NCI-H1105 treated with DMSO at 0.1 percent for 48 hours (cell line): ENCODE data around the gene TMEM117.
"Not testable (repeated sequence)": the region's sequence is repeated elsewhere in the genome, so short reads cannot be mapped to it uniquely, and the experiment has no call there.

Source experiments
- DNase-seq: peaks from one replicate; lab custom pipeline; 2025; lab: John Stamatoyannopoulos, UW

TMEM117 gene

GRCh38 chr12:44025499-44025898 is 189.6 kb downstream of the TMEM117 start:
- no peak for DNase-seq

GRCh38 chr12:44026046-44026445 is 190.2 kb downstream of the TMEM117 start:
- no peak for DNase-seq

GRCh38 chr12:44026926-44027325 is 191.0 kb downstream of the TMEM117 start:
- not testable (repeated sequence) for DNase-seq

GRCh38 chr12:44029194-44029593 is 193.3 kb downstream of the TMEM117 start:
- no peak for DNase-seq

- no peak for DNase-seq
Observed at GRCh38 chr12:44031472-44032185, 195.7 kb downstream of the TMEM117 start.

GRCh38 chr12:44034906-44035305 is 199.0 kb downstream of the TMEM117 start:
- no peak for DNase-seq

- no peak for DNase-seq
Observed at GRCh38 chr12:44036875-44037443, 201.1 kb downstream of the TMEM117 start.

GRCh38 chr12:44038411-44038810 is 202.5 kb downstream of the TMEM117 start:
- DNase-seq: no peak

GRCh38 chr12:44044491-44044890 is 208.6 kb downstream of the TMEM117 start:
- not testable (repeated sequence) for DNase-seq

- DNase-seq: no peak
Observed at GRCh38 chr12:44046732-44047417, 211.0 kb downstream of the TMEM117 start.

GRCh38 chr12:44052554-44052953 is 216.7 kb downstream of the TMEM117 start:
- DNase-seq: no peak

- DNase-seq: no peak
Observed at GRCh38 chr12:44053549-44054127, 217.8 kb downstream of the TMEM117 start.

- DNase-seq: no peak
Observed at GRCh38 chr12:44054281-44054680, 218.4 kb downstream of the TMEM117 start.

GRCh38 chr12:44058366-44058765 is 222.5 kb downstream of the TMEM117 start:
- no peak for DNase-seq

GRCh38 chr12:44059476-44059875 is 223.6 kb downstream of the TMEM117 start:
- no peak for DNase-seq

- DNase-seq: no peak
Observed at GRCh38 chr12:44063671-44064070, 227.8 kb downstream of the TMEM117 start.

GRCh38 chr12:44076871-44077270 is 241.0 kb downstream of the TMEM117 start:
- no peak for DNase-seq

GRCh38 chr12:44077294-44077693 is 241.4 kb downstream of the TMEM117 start:
- DNase-seq: no peak

- no peak for DNase-seq
Observed at GRCh38 chr12:44078273-44078672, 242.4 kb downstream of the TMEM117 start.

- DNase-seq: peak; percentile 9
Observed at GRCh38 chr12:44088647-44089046, 252.8 kb downstream of the TMEM117 start.

- no peak for DNase-seq
Observed at GRCh38 chr12:44091948-44092606, 256.2 kb downstream of the TMEM117 start.

GRCh38 chr12:44098786-44099185 is 262.9 kb downstream of the TMEM117 start:
- no peak for DNase-seq
